Suprapubic skin (tissue), 4 donors: ENCODE measurements around the gene SPIN1. TPM values are rescaled to one million over a fixed set of nuclear protein-coding genes. Genes with fewer than 3 reads are reported as not detected.
"Not testable (repeated sequence)": the region's sequence is repeated elsewhere in the genome, so short reads cannot be mapped to it uniquely, and the experiment has no call there.

Experiments used
- DNase-seq, 2 donors: peaks; one replicate each; pipeline ENCODE4 v3.0.0-alpha.2; 2019; ENCODE audit warnings: low spot score in 2 of 2
- H3K27ac ChIP-seq: fragments of 200-600 bp; sonication (generic); one replicate; pipeline ENCODE4 v1.5.1; 2019
- H3K27me3 ChIP-seq: fragments of 200-600 bp; sonication (generic); one replicate; pipeline ENCODE4 v1.5.1; 2019
- H3K36me3 ChIP-seq: fragments of 200-600 bp; sonication (generic); one replicate; pipeline ENCODE4 v1.5.1; 2019
- H3K4me1 ChIP-seq: fragments of 200-600 bp; sonication (generic); one replicate; pipeline ENCODE4 v1.5.1; 2019
- H3K4me3 ChIP-seq: fragments of 200-600 bp; sonication (generic); one replicate; pipeline ENCODE4 v1.5.1; 2019; ENCODE audit warnings: mild to moderate bottlenecking
- H3K9me3 ChIP-seq: fragments of 200-600 bp; sonication (generic); one replicate; pipeline ENCODE4 v1.5.1; 2019
- EP300 ChIP-seq: sonication (generic); formaldehyde crosslinking; IDR thresholded peaks from one replicate; pipeline ENCODE4 v1.6.1; 2017; ENCODE audit warnings: antibody characterized with exemption
- POLR2A ChIP-seq, 2 donors: fragments of 450-650 bp; IDR thresholded peaks; one replicate each; pipeline ENCODE4 v1.6.1; 2017; ENCODE audit warnings: antibody characterized with exemption in 2 of 2, mild to moderate bottlenecking in 2 of 2, moderate library complexity in 2 of 2
- POLR2AphosphoS5 ChIP-seq, 3 donors: sonication (generic); formaldehyde crosslinking; IDR thresholded peaks; one replicate each; pipeline ENCODE4 v1.6.1; 2017; ENCODE audit warnings: antibody characterized with exemption in 3 of 3
- WGBS: methylation state at CpG from one replicate; pipeline ENCODE4 v1.1.5; 2018; 5-methylcytosine and 5-hydroxymethylcytosine counted together
- total RNA-seq, 4 donors: library from RNA; depleted of rRNA; stranded (reverse); fragments of >200 nt; gene quantifications; one replicate each; pipeline ENCODE4 v1.1.0, GENCODE V29; 2016
- TF ChIP-seq, protein P1 (sequence below), 2 donors: fragments of 200-600 bp in 1 of 2; fragments of 450-650 bp in 1 of 2; sonication (generic) in 1 of 2; IDR thresholded peaks; one replicate each; pipeline ENCODE4 v1.5.1; 2016 to 2019; ENCODE audit warnings: antibody characterized with exemption in 2 of 2, mild to moderate bottlenecking in 1 of 2, moderate library complexity in 1 of 2

The SPIN1 gene
- total RNA-seq, 4 donors from 2014 or later = 44.9 to 60.3 (median 54.4) TPM

- H3K4me3 ChIP-seq = no peak overlapping the region
- H3K36me3 ChIP-seq = no peaks in the 10 kb centered on the region
- TF ChIP-seq EP300 = no peak
- no peak for TF ChIP-seq POLR2AphosphoS5 (IDR thresholded peaks at IDR 0.05)
- TF ChIP-seq, protein P1, sequence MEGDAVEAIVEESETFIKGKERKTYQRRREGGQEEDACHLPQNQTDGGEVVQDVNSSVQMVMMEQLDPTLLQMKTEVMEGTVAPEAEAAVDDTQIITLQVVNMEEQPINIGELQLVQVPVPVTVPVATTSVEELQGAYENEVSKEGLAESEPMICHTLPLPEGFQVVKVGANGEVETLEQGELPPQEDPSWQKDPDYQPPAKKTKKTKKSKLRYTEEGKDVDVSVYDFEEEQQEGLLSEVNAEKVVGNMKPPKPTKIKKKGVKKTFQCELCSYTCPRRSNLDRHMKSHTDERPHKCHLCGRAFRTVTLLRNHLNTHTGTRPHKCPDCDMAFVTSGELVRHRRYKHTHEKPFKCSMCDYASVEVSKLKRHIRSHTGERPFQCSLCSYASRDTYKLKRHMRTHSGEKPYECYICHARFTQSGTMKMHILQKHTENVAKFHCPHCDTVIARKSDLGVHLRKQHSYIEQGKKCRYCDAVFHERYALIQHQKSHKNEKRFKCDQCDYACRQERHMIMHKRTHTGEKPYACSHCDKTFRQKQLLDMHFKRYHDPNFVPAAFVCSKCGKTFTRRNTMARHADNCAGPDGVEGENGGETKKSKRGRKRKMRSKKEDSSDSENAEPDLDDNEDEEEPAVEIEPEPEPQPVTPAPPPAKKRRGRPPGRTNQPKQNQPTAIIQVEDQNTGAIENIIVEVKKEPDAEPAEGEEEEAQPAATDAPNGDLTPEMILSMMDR (IDR thresholded peaks at IDR 0.05) = no peak
- no peak for TF ChIP-seq POLR2A (IDR thresholded peaks at IDR 0.05)
- no peaks in the 10 kb centered on the region for H3K4me1 ChIP-seq
- DNase-seq = no peak
- H3K27ac ChIP-seq = no peak overlapping the region
- no peaks in the 10 kb centered on the region for H3K9me3 ChIP-seq
- 44% methylated on average over 2 of the region's 2 CpGs for WGBS
- H3K27me3 ChIP-seq = no peaks in the 10 kb centered on the region
Measured at GRCh38 chr9:88372103-88372654, 16.1 kb upstream of the SPIN1 start.

GRCh38 chr9:88373045-88373444 is 15.2 kb upstream of the SPIN1 start:
- TF ChIP-seq EP300 (no peak), POLR2AphosphoS5 (IDR thresholded peaks at IDR 0.05) (no peak), POLR2A (IDR thresholded peaks at IDR 0.05) (no peak)
- TF ChIP-seq, protein P1 (IDR thresholded peaks at IDR 0.05) = no peak
- no peaks in the 10 kb centered on the region for H3K36me3 ChIP-seq
- no peaks in the 10 kb centered on the region for H3K27me3 ChIP-seq
- H3K4me3 ChIP-seq = no peak overlapping the region
- no peaks in the 10 kb centered on the region for H3K9me3 ChIP-seq
- H3K27ac ChIP-seq = no peak overlapping the region
- 69% methylated on average over 5 of the region's 5 CpGs for WGBS
- no peaks in the 10 kb centered on the region for H3K4me1 ChIP-seq
- DNase-seq = no peak

GRCh38 chr9:88378317-88378716 is 9.9 kb upstream of the SPIN1 start:
- Histone ChIP-seq H3K9me3 (no peaks in the 10 kb centered on the region), H3K27ac (no peak overlapping the region), H3K36me3 (no peaks in the 10 kb centered on the region), H3K4me1 (no peaks in the 10 kb centered on the region), H3K27me3 (no peaks in the 10 kb centered on the region), H3K4me3 (no peak overlapping the region)
- DNase-seq = no peak
- 82% methylated on average over 2 of the region's 2 CpGs for WGBS
- TF ChIP-seq POLR2A (IDR thresholded peaks at IDR 0.05) (no peak), POLR2AphosphoS5 (IDR thresholded peaks at IDR 0.05) (no peak), EP300 (no peak)
- TF ChIP-seq, protein P1 (IDR thresholded peaks at IDR 0.05) = no peak

DNA sequence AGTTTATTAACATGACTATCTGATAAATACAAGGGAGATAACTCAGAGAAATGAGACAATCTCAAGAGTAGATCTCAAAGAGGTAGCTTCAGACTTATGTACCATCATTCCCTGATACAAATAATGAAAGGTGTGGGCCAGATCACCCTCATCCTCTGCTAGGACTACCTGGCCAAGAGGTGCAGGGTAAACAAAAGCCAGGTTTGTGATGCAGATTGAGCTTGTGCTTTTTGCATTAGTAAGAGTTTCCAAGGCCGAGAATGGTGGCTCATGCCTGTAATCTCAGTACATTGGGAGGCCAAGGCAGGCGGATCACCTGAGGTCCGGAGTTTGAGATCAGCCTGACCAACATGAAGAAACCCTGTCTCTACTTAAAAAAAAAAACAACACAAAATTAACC is 8.9 kb upstream of the SPIN1 start:
- Histone ChIP-seq H3K4me1 (no peaks in the 10 kb centered on the region), H3K27ac (no peak overlapping the region), H3K4me3 (no peak overlapping the region), H3K36me3 (no peaks in the 10 kb centered on the region), H3K27me3 (no peaks in the 10 kb centered on the region), H3K9me3 (no peaks in the 10 kb centered on the region)
- TF ChIP-seq POLR2AphosphoS5 (IDR thresholded peaks at IDR 0.05) (no peak), EP300 (no peak), POLR2A (IDR thresholded peaks at IDR 0.05) (no peak)
- TF ChIP-seq, protein P1 (IDR thresholded peaks at IDR 0.05) = no peak
- WGBS = 95% methylated on average over 3 of the region's 3 CpGs
- DNase-seq = no peak

DNA sequence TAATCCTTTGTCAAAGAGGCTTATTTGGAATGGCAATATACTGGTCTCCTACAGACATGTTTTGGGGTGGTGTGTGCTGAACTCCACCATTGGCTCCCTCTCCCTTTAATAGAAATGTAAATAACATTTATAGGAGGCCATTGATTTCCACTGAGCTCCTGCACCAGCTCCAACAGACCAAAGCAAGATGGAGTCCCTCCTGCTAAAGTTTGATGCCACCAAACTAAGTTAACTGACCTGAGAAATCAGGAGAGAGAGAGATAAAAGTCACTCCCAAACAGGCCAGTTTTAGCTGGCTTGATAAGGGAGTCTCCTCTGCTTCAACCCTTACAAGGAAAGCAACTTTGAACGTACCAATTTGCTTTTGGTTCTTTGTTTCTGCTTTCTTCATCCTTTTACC is 8.1 kb upstream of the SPIN1 start:
- Histone ChIP-seq H3K27me3 (no peaks in the 10 kb centered on the region), H3K9me3 (no peaks in the 10 kb centered on the region), H3K4me1 (no peaks in the 10 kb centered on the region), H3K4me3 (no peak overlapping the region), H3K36me3 (no peaks in the 10 kb centered on the region), H3K27ac (no peak overlapping the region)
- 81% methylated on average over 1 of the region's 1 CpG for WGBS
- DNase-seq = no peak
- TF ChIP-seq POLR2A (IDR thresholded peaks at IDR 0.05) (no peak), POLR2AphosphoS5 (IDR thresholded peaks at IDR 0.05) (no peak), EP300 (no peak)
- TF ChIP-seq, protein P1 (IDR thresholded peaks at IDR 0.05) = no peak

GRCh38 chr9:88381322-88381721 is 6.9 kb upstream of the SPIN1 start:
- not testable (repeated sequence) for H3K36me3 ChIP-seq, H3K4me1 ChIP-seq, H3K27me3 ChIP-seq, H3K27ac ChIP-seq, DNase-seq, H3K4me3 ChIP-seq, H3K9me3 ChIP-seq
- WGBS = 70% methylated on average over 10 of the region's 10 CpGs
